ENCODE data around the gene POP7.
"Not testable (repeated sequence)": the region's sequence is repeated elsewhere in the genome, so short reads cannot be mapped to it uniquely, and the experiment has no call there.

POP7 gene

GRCh38 chr7:100692578-100692961 is 13.4 kb upstream of the POP7 start:
- no peak for DNase-seq

GRCh38 chr7:100693312-100694097 is 12.4 kb upstream of the POP7 start:
- DNase-seq, result no peak

DNA sequence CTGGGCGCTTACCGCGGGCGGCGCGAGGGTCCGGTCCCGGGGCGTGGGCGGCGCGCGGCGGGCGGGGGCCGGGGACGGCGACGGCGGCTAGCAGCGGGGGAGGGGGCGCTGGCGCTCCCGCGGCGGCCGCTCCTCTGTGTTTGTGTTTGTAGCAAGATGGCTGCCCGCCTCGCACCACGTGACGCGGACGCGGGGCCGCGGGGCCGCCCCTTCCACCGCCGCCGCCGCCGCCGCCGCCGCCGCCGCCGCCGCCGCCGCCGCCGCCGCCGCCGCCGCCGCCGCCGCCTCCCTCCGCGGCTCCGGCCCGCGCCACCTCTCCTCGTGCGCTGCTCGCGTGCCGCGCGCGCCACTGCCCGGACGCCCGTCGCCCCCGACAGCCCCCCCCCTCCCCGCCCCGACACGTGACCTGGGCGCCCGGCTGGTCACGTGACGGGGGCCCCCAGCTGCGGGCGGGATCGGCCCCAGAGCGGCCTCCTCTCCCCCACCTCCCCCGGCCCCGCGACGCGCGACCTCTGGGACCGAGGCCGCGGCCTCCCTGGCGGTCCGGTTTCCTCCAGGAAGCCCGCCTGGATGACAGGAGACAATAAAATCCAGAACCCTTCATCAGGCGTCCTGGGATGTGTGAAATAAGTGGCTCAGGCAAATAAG is 11.7 kb upstream of the POP7 start, which contains the start of gene GIGYF1:
Gene GIGYF1 (minus strand): TSS at position 153 of the 648 bp plus-strand sequence. CDS start 6,012 bp downstream, outside the sequence.
- peak; percentile 72 to 79 for DNase-seq

DNA sequence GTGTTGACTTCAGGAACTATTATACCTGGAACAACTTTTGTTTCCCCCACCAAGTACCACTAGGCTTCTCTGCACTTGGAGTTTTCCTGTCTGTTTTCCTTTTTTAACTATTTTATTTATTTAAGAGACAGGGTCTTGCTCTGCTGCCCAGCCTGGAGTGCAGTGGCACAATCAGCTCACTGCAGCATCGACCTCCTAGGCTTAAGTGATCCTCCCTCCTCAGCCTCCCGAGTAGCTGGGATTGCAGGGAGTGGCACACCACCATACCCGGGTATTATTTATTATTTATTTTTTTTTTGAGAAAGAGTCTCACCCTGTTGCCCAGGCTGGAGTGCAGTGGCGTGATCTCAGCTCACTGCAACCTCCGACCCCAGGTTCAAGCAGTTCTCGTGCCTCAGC is 9.8 kb upstream of the POP7 start:
- DNase-seq, result no peak

DNA sequence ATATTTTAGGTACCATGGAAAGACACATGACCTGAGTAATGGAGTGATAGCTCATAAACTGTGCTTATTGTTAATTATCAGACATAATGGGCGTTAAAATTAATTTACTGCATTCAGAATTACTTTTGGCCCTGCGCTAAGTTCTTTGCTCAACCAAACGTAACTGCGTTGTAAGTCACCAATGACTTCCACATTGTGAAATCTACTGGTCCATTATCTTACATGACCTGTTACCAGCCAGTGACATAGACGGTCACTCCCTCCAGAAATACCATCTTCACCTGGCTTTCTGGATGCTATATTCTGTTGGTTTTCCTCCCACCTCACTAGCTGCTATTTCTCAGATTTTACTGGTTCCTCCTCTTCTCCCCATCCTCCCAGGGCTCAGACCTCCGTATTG is 6.9 kb upstream of the POP7 start:
- DNase-seq, result no peak

DNA sequence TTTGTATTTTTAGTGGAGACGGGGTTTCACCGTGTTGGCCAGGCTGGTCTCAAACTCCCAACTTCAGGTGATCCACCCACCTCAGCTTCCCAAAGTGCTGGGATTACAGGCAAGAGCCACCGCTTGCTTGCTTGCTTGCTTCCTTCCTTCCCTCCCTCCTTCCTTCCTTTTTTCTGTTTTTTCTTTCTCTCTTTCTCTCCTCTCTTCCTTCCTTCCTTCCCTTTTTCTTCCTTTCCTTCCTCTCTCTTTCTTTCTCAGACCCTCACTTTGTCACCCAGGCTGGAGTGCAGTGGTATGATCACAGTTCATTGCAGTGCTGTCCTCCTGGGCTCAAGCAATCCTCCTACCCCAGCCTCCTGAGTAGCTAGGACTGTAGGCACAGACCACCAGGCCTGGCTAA is 4.8 kb upstream of the POP7 start:
- not testable (repeated sequence) for DNase-seq

DNA sequence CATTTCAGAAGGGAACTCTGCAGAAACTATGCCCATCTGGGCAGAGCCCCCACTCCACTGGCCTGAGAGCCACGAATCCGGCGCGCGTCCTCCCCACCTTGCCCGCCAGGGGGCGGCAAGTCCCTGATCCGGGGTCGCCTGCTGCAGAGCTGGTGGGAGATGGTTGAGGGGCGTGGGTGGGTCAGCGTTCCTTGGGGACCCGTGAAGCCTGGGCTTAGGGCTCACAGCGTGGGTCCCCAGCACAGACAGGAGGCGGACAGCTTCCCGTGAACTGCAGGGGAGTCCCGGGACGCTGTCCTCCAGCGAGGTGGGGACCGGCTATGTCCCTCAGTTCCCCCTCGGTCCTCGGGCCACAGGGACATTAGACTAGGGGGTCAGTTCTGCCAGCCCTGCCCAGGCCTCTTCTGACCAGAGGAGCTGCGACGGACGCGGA is 585 bp upstream of the POP7 start:
- peak; percentile 58 to 64 for DNase-seq

DNA sequence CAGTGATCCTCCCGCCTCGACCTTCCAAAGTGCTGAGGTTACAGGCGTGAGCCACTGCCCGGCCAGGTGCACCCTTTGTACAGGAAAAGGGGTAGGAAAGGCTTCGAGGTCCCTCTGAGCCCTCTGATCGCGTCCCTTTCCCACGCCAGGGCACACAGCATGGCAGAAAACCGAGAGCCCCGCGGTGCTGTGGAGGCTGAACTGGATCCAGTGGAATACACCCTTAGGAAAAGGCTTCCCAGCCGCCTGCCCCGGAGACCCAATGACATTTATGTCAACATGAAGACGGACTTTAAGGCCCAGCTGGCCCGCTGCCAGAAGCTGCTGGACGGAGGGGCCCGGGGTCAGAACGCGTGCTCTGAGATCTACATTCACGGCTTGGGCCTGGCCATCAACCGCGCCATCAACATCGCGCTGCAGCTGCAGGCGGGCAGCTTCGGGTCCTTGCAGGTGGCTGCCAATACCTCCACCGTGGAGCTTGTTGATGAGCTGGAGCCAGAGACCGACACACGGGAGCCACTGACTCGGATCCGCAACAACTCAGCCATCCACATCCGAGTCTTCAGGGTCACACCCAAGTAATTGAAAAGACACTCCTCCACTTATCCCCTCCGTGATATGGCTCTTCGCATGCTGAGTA is 871 bp downstream of the POP7 start:
- no peak for DNase-seq

DNA sequence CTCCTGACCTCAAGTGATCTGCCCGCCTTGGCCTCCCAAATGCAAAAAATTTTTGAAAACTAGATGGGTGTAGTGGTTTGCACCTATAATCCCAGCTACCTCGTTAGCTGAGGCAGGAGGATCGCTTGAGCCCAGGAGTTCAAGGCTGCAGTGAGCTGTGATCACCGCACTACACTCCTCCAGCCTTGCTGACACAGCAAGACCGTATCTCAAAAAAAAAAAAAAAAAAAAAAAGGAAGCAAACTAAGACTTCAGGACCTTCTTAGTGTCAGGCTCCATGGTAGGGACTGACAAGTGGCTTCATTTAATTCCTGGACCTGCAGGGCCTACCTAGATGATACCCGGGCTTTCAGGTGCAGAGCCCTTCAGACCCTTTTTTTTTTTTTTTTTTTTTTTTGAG is 2.5 kb downstream of the POP7 start:
- DNase-seq, result no peak

DNA sequence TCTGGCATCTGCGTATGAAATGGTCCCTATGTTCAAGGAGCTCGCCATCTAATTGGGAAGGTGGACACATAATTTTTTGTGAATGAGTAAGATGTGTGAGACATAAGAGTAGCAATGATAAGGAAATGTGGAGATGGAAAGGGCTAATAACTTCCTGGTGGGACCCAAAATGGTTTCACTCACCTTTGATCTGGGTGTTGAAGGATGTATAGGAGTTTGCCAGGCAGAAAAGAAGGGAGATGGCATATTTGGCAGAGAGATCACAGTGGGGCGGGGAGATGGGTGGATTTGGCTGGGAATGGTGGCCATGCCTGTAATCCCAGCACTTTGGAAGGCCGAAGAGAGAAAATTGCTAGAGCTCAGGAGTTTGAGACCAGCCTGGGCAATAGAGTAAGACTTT is 4.5 kb downstream of the POP7 start:
- no peak for DNase-seq

GRCh38 chr7:100711369-100711768 is 5.4 kb downstream of the POP7 start:
- DNase-seq, result no peak

GRCh38 chr7:100714725-100715124 is 8.8 kb downstream of the POP7 start:
- DNase-seq, result no peak

DNA sequence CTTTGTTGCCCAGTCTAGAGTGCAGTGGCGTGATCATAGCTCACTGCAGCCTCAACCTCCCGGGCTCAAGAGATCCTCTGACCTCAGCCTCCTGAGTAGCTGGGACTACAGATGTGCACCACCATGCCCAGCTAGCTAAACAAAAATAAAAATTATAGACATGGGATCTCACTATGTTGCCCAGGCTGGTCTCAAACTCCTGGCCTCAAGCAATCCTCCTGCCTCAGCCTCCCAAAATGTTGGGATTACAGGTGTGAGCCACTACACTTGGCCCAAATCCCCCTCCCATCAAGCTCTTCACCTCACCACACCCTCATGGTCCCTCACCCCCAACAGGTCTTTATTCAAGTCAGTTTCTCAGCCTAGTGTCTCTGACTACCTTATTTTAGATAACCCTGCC is 11.2 kb downstream of the POP7 start:
- DNase-seq, result not testable (repeated sequence)

DNA sequence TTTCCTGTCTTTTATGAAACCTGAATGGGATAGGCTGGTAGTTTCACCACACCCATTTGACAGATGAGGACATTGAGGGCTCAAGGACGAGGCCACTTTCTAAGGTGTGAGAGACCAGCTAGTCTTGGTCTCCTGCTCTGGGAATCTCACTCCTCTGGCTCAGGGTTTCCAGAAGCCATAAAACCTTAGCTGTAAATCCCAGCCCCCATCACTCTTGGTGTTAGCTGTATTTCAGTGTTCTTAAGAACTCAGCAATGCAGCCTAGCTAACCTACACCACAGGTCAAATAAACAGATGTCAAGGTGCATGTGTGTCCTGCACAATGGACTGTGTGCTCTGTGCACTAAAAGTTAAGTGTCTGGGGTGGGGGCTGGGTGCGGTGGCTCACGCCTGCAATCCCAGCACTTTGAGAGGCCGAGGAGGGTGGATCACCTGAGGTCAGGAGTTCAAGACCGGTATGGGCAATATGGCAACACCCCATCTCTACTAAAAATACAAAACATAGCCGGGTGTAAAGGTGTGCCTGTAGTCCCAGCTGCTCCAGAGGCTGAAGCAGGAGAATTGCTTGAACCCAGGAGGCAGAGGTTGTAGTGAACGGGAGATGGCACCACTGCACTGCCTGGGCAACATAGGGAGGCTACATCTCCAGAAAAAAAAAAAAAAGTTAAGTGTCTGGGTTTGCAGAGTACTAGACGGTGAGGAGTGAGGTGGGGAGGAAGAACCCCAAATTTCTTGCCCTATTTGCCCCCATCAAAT is 13.8 kb downstream of the POP7 start:
- no peak for DNase-seq

- no peak for DNase-seq
Measured at GRCh38 chr7:100720279-100720670, 14.4 kb downstream of the POP7 start, which contains the start of gene EPO. TSS of gene EPO (plus strand) at chr7:100720468. CDS start at chr7:100720981, 513 bp downstream.

GRCh38 chr7:100720671-100721504 is 15.0 kb downstream of the POP7 start:
- no peak for DNase-seq

GRCh38 chr7:100721505-100721812 is 15.5 kb downstream of the POP7 start:
- no peak for DNase-seq

- DNase-seq, result no peak
Measured at GRCh38 chr7:100722480-100723212, 16.7 kb downstream of the POP7 start.

- no peak for DNase-seq
Measured at GRCh38 chr7:100723732-100724275, 17.9 kb downstream of the POP7 start.

GRCh38 chr7:100724364-100724763 is 18.4 kb downstream of the POP7 start:
- DNase-seq, result not testable (repeated sequence)
